GM19452 (cell line): Measurements from ENCODE around the gene NUDT7.

ENCODE experiments used
- ATAC-seq: cut with Tn5 transposase; IDR thresholded peaks from one replicate; pipeline ENCODE4 v1.9.1; 2021; ENCODE audit not compliant: unreplicated experiment

NUDT7 gene

DNA sequence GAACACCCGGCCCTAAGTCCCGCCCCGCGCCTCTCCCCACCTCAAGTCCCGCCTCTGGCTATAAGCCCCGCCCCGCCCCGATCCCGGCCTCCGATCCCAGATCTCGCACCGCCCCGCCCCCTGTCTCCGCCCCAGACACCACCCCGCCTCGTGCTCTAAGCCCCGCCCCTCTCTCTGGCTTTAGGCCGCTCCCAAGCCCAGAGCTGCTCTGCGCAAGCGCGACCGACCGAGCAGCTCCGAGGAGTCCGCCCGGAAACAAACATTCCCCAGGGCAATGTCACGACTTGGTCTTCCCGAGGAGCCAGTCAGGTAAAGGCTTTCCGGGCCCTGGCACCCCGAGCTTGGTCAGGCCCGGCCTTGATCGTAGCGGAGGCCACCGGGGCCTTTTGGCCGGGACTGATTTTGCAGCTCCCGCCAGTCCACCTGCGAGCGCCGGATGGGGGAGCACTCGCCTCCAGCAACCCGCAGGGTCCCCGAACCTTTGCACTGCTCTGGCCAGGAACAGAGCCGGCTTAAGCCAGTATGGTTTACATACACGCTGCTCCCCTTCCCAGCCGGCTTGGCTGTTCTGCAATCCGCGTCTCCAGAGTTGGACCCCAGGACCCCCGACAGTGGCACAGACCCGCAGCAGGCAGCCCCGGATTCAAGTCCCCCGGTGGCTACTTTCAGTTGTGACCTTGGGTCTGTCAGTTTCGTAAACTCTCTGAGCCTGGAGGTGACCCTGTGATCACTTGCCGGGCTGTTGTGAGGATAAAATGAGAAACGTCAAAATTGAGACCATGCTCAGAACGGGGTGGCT is at the start of gene NUDT7:
Gene NUDT7, plus strand, starts transcription at position 206 of the 799 bp plus-strand sequence. Its CDS starts 69 bp downstream, at position 275.
- ATAC-seq = peak; percentile 88

- no peak for ATAC-seq
Measured at GRCh38 chr16:77674888-77675287, 47.4 kb upstream of the NUDT7 start.

DNA sequence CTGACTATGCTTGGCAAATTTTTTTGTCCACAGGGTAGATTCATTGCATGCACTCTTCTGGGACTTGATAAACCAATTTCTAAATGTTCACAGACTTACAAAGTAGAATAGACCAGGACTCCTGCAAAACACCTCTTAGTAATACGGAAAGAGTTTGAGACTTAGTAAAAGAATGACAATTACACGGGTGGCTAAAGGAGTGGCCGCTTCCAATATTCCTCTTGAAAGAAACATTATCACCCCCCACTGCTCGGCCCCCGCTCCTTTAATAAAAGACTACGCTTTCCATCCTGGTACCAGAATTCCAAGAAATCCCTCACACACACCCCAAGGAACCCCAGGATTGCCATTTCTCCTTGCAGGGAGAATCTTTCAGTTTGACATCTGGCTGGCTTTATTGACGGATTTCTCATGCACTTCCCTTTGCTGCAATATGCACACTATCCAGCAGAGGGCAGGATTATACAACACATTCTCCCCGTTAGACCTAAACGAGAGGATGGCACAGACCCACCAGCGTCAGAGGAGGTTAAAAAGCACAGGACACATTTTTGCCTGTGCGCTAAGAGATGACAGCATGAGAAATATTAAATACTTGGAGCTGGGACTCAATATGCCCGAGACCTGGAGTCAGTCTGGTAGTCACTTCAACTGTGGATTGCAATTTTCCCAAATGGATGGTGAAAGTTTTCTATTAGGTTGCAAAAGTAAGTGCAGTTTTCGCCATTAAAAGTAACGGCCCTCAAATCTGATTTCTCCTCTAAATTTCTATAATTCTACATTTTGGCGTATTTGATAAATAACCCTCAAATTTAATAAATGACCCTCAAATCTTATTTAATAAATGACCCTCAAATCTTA is 46.6 kb upstream of the NUDT7 start:
- ATAC-seq = no peak

- ATAC-seq = no peak
Measured at GRCh38 chr16:77677129-77677528, 45.2 kb upstream of the NUDT7 start.

DNA sequence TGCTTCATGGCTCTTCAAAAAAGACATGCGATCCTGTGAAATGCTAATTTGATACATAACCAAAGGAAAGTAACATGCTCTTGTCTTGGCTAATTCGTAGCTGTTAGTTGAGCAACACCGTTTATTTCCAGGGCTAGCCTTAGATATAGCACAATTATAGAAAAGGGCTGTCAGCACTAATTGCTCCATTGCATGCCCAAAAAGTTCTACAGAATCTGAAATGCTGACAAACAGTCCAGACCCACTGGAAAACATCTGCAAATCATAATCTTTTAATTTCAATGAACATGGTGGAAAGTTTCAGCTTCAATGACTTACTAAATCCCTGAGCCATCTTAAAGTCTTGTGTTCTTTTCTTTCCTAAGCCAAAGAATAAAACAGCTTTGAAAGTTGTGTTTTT is 42.9 kb upstream of the NUDT7 start:
- no peak for ATAC-seq

DNA sequence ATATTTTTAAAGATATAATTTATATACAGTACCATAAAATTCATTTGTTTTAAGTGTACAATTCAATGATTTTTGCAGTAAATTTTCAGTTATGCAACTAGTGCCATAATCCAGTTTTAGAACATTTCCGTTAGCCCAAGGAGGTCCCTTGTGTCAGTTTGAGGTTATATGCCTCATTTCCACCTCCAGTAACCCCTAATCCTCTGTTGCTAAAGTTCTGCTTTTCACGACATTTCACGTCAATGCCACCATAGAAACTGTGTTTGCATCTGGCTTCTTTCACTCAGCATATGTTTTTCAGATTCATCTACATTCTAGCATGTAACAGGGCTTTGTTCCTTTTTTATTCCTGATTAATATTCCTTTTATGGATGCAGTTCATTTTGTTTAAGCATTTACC is 42.4 kb upstream of the NUDT7 start:
- no peak for ATAC-seq

GRCh38 chr16:77680496-77680895 is 41.8 kb upstream of the NUDT7 start:
- no peak for ATAC-seq

DNA sequence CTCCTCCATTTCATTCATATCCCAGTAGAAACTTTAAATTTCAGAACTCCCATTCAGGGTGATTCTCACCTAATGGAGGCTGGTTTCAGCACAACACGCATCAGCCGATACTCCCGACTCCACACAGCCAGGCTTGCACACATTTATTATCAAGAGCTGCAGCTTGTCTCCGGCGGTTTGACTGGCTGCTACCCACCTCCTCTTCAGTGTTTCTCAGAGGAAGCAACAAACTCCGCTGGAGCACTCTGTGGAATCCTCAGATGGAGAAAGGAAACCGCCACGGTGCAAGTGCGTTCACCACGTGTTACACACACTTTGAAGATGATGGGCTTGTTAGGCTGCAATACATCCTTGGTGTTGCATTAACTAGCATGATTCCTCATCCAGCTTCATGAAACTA is 39.7 kb upstream of the NUDT7 start:
- no peak for ATAC-seq

- ATAC-seq = no peak
Measured at GRCh38 chr16:77683397-77684180, 38.7 kb upstream of the NUDT7 start.

GRCh38 chr16:77684181-77684526 is 38.2 kb upstream of the NUDT7 start:
- ATAC-seq = no peak

DNA sequence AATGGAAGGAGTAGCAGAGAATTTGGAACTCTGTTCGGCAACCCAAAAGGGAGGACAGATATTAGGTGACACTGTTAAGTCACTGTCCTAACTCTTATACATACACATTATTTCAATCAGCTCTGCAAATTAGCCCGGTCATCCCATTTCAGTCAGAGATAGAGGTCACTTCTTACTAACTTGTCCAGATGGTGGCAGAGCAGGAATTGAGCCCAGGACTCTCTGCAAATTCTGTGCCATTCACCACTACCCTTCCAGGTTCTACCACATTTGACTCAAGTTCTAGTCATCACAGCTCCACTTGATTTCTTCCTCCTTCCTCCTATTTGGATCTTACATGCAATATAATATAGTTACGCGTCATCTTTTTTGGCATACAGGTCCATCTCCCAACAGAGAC is 35.9 kb upstream of the NUDT7 start:
- ATAC-seq = no peak

DNA sequence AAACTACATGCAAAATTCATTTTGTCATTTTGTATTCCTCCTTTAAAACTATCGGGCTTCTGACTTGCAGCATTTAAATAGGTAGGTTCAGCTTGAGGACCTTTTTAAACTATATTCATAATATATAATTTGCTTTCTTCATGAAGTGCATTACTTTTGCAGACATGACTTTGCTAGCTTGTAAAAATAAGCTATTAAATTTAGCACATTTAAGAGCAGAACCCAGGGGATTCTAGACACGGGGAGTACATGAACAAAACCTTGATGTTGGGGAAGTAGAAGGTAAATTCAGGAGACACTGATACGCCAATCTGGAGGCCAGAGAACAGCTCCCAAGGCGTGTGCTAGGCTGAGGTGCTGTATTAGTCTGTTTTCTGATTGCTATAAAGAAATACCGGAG is 32.3 kb upstream of the NUDT7 start:
- no peak for ATAC-seq

DNA sequence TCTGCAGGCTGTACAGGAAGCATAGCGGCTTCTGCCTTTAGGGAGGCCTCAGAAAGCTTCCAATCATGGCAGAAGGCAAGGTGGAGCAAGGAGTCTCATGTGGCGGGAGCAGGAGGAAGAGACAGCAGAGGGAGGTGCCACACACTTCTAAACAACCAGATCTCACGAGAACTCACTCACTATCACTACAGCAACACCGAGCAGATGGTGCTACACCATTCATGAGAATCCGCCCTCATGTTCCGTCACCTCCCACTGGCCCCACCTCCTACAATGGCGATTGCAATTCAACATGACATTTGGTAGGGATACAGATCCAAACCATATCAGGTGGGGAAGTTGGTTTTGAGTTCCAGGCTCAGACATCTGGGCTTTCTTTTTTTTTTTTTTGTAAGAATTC is 31.9 kb upstream of the NUDT7 start:
- ATAC-seq = no peak

GRCh38 chr16:77692612-77693011 is 29.7 kb upstream of the NUDT7 start:
- ATAC-seq = no peak

DNA sequence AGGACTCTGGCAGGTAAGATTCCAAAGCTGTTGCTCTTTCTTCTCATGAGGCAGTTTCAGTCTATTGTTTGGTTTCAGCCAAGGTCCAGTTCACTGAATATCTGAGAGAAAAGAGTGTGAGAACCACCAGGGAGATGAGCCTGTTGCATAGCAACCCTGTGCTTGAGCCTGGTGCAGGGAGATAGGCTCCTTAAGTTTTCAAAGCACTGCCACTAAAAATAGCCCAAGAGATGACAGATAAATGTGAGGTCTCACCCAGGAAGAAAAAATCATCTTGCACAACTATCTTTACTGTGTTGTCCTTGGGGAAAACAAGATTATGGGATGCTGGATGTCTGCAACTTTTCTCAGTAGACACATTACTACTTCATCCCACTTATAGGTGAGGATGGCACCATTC is 26.2 kb upstream of the NUDT7 start:
- no peak for ATAC-seq

GRCh38 chr16:77700846-77701245 is 21.5 kb upstream of the NUDT7 start:
- ATAC-seq = no peak

DNA sequence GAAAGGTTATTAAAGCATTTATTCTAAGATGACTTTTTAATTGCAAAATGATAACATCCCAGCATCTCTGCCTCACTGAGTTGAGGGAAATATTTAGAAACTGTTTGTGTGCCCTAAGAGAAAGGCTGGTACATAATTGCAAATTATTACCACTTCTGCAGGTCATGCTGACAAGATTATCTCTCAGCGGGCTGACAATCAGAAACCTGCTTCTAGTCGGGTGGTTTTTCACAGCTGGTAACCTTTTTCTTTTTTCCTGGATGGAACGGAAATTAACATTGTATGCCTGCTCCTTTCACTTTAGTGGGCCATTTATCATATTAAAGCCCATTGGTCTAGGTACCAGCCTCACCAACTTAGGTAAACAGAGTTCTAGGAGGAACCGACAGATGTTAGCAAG is 17.0 kb upstream of the NUDT7 start:
- ATAC-seq = no peak

- no peak for ATAC-seq
Measured at GRCh38 chr16:77711179-77711578, 11.1 kb upstream of the NUDT7 start.

DNA sequence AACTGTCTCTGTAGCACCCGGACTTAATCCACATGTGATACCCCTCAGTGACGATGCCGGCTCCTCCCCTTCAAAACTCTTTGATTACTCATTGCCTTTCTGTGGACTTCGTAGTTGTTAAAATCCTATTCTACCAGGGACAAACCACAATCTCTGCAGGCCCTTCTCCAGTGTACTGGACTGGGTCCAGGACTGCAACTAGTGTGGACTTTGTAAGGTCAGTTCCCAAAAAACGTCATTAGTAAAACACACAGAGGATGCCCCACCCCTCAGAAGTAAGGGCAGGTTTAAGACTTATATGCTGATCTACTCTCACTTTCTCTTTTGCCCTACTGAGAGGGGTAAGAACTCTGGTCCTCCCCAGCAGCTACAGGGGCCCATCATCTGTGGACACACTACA is 10.5 kb upstream of the NUDT7 start:
- ATAC-seq = no peak

GRCh38 chr16:77715145-77715544 is 7.2 kb upstream of the NUDT7 start:
- no peak for ATAC-seq

GRCh38 chr16:77721752-77722308 is 484 bp upstream of the NUDT7 start:
- peak; percentile 36 for ATAC-seq
